Muscle of leg (tissue), 11 donors: ENCODE data around the gene CDHR4. TPM values are rescaled to one million over a fixed set of nuclear protein-coding genes. Genes with fewer than 3 reads are reported as not detected.
A peak's percentile ranks its signal among the peaks of the same experiment; 100 is the strongest.
"Not testable (repeated sequence)": the region's sequence is repeated elsewhere in the genome, so short reads cannot be mapped to it uniquely, and the experiment has no call there.

Experiments used
- DNase-seq: peaks from one replicate; pipeline ENCODE4 v3.0.0; 2013
- H3K27ac ChIP-seq: one replicate; pipeline ENCODE4 v1.5.1; 2013; ENCODE audit warnings: mild to moderate bottlenecking, low read length, control low read depth
- H3K27me3 ChIP-seq: one replicate; pipeline ENCODE4 v1.6.1; 2013; ENCODE audit warnings: low read length; ENCODE audit not compliant: control insufficient read depth, insufficient read depth
- H3K36me3 ChIP-seq: one replicate; pipeline ENCODE4 v1.6.1; 2013; ENCODE audit warnings: low read length; ENCODE audit not compliant: control insufficient read depth, insufficient read depth
- H3K4me1 ChIP-seq: one replicate; pipeline ENCODE4 v1.6.1; 2013; ENCODE audit warnings: low read length; ENCODE audit not compliant: control insufficient read depth, insufficient read depth
- H3K4me3 ChIP-seq: one replicate; pipeline ENCODE4 v1.5.1; 2013; ENCODE audit warnings: low read length, control low read depth
- H3K9me3 ChIP-seq: replicated peaks from 2 replicates; pipeline ENCODE4 v1.6.1; 2013; ENCODE audit warnings: low read depth, low read length; ENCODE audit not compliant: control insufficient read depth
- WGBS: methylation state at CpG from one replicate; pipeline ENCODE4 v1.1.5; 2013; ENCODE audit warnings: missing lambda C conversion rate; ENCODE audit not compliant: insufficient coverage; 5-methylcytosine and 5-hydroxymethylcytosine counted together
- polyA plus RNA-seq, 8 donors: library from polyadenylated mRNA; unstranded; fragments of 120-200 nt; gene quantifications; one replicate each; pipeline versions ENCODE4 v1.2.1 to v1.2.3, GENCODE V29; 2013; ENCODE audit warnings: inconsistent platforms in 1 of 8, low replicate concordance in 1 of 8; ENCODE audit not compliant: insufficient read length in 8 of 8, insufficient read depth in 1 of 8
- total RNA-seq: library from RNA; stranded (reverse); fragments of 120-200 nt; gene quantifications from one replicate; pipeline ENCODE4 v1.2.4, GENCODE V29; 2013

The CDHR4 gene
- total and polyA plus RNA-seq, 9 donors: 0.06 to 0.52 (median 0.15) TPM; not detected in 3

- no peak for DNase-seq
- H3K27ac ChIP-seq: no peak overlapping the region
- no peaks in the 10 kb centered on the region for H3K27me3 ChIP-seq
- H3K9me3 ChIP-seq: no peaks in the 10 kb centered on the region
- H3K36me3 ChIP-seq: peaks cover 25% of the 10 kb centered on the region
- no peaks in the 10 kb centered on the region for H3K4me1 ChIP-seq
- whole genome bisulfite sequencing: 75% methylated on average over 2 of the region's 6 CpGs
- H3K4me3 ChIP-seq: no peak overlapping the region
These were observed 26.3 kb upstream of the CDHR4 start for GRCh38 chr3:49826016-49826415.

- not testable (repeated sequence) for H3K27ac ChIP-seq, H3K4me3 ChIP-seq, H3K27me3 ChIP-seq, H3K4me1 ChIP-seq, H3K36me3 ChIP-seq, DNase-seq, H3K9me3 ChIP-seq
- no CpG with 5 or more reads among the region's 3 CpGs for WGBS
These were observed 23.5 kb upstream of the CDHR4 start for GRCh38 chr3:49823131-49823530.

GRCh38 chr3:49813497-49814174 is 14.0 kb upstream of the CDHR4 start, which contains the start of gene UBA7:
Gene UBA7, minus strand, starts transcription at chr3:49813953. Its CDS starts 166 bp downstream, at chr3:49813787.
- no peaks in the 10 kb centered on the region for H3K9me3 ChIP-seq
- no peaks in the 10 kb centered on the region for H3K27me3 ChIP-seq
- DNase-seq: peak; percentile 86
- peaks cover 16% of the 10 kb centered on the region for H3K4me1 ChIP-seq
- peaks cover 39% of the 10 kb centered on the region for H3K36me3 ChIP-seq
- peak within 1 kb of the TSS; percentile 49 for H3K4me3 ChIP-seq
- 20% methylated on average over 1 of the region's 9 CpGs for WGBS
- H3K27ac ChIP-seq: peak within 1 kb of the TSS; percentile 85

- Histone ChIP-seq H3K27ac (peak overlapping the region; percentile 85), H3K9me3 (no peaks in the 10 kb centered on the region), H3K27me3 (no peaks in the 10 kb centered on the region), H3K36me3 (peaks cover 42% of the 10 kb centered on the region), H3K4me3 (peak overlapping the region; percentile 49), H3K4me1 (peaks cover 19% of the 10 kb centered on the region)
- WGBS: 33% methylated on average over 6 of the region's 9 CpGs
- DNase-seq: no peak
These were observed 13.3 kb upstream of the CDHR4 start for GRCh38 chr3:49812916-49813496.

GRCh38 chr3:49807431-49808114 is 7.9 kb upstream of the CDHR4 start:
- 56% methylated on average over 7 of the region's 13 CpGs for WGBS
- peaks cover 55% of the 10 kb centered on the region for H3K4me1 ChIP-seq
- peak; percentile 30 for DNase-seq

GRCh38 chr3:49806850-49807249 is 7.2 kb upstream of the CDHR4 start:
- Histone ChIP-seq H3K4me3 (no peak overlapping the region), H3K27ac (peak overlapping the region; percentile 88), H3K27me3 (peaks cover 1% of the 10 kb centered on the region), H3K36me3 (peaks cover 43% of the 10 kb centered on the region), H3K4me1 (peaks cover 50% of the 10 kb centered on the region), H3K9me3 (no peaks in the 10 kb centered on the region)
- no peak for DNase-seq
- 80% methylated on average over 2 of the region's 2 CpGs for WGBS

More at GRCh38 chr3:49807431-49808114, 7.9 kb upstream of the CDHR4 start:
- H3K27me3 ChIP-seq: no peaks in the 10 kb centered on the region
- H3K27ac ChIP-seq: peak overlapping the region; percentile 67
- H3K4me3 ChIP-seq: no peak overlapping the region
- H3K9me3 ChIP-seq: no peaks in the 10 kb centered on the region
- peaks cover 50% of the 10 kb centered on the region for H3K36me3 ChIP-seq

- peak; percentile 96 for DNase-seq
- peaks cover 4% of the 10 kb centered on the region for H3K27me3 ChIP-seq
- H3K36me3 ChIP-seq: peaks cover 35% of the 10 kb centered on the region
- peak overlapping the region; percentile 99 for H3K27ac ChIP-seq
- no peaks in the 10 kb centered on the region for H3K9me3 ChIP-seq
- H3K4me3 ChIP-seq: peak overlapping the region; percentile 19
- H3K4me1 ChIP-seq: peaks cover 48% of the 10 kb centered on the region
- 6% methylated on average over 5 of the region's 11 CpGs for WGBS
These were observed 6.4 kb upstream of the CDHR4 start for GRCh38 chr3:49805897-49806701.

GRCh38 chr3:49805367-49805782 is 5.7 kb upstream of the CDHR4 start:
- H3K9me3 ChIP-seq: no peaks in the 10 kb centered on the region
- peak overlapping the region; percentile 19 for H3K4me3 ChIP-seq
- WGBS: 0% methylated on average over 1 of the region's 3 CpGs
- DNase-seq: peak; percentile 99
- peak overlapping the region; percentile 99 for H3K27ac ChIP-seq
- peaks cover 28% of the 10 kb centered on the region for H3K36me3 ChIP-seq
- H3K4me1 ChIP-seq: peaks cover 48% of the 10 kb centered on the region
- H3K27me3 ChIP-seq: peaks cover 4% of the 10 kb centered on the region

- WGBS: 26% methylated on average over 24 of the region's 26 CpGs
- Histone ChIP-seq H3K27ac (peak overlapping the region; percentile 99), H3K36me3 (peaks cover 18% of the 10 kb centered on the region), H3K27me3 (peaks cover 7% of the 10 kb centered on the region), H3K4me3 (peak overlapping the region; percentile 96), H3K9me3 (no peaks in the 10 kb centered on the region), H3K4me1 (peaks cover 48% of the 10 kb centered on the region)
- peak; percentile 39 for DNase-seq
These were observed 4.7 kb upstream of the CDHR4 start for GRCh38 chr3:49804141-49805041.
